IMR-90 (cell line): ENCODE results near the gene NINJ2. TPM values are rescaled to one million over a fixed set of nuclear protein-coding genes. Genes with fewer than 3 reads are reported as not detected.

Experiments used
- ATAC-seq: fragments of 200-7000 bp; cut with Tn5 transposase; 2 replicates; pipeline ENCODE4 v1.9.1; 2020; ENCODE audit warnings: low read depth, mild to moderate bottlenecking, moderate library complexity
- BruUV-seq: library from RNA; stranded (reverse); fragments of 400-500 nt; replicated peaks from 2 replicates; lab custom pipeline; 2021; lab: Mats Ljungman, UMichigan
- CTCF ChIA-PET: fragments of 300-600 bp; formaldehyde crosslinking; extraction: SDS; loops from one replicate; lab custom pipeline; 2021; ENCODE audit warnings: antibody characterized with exemption; lab: Yijun Ruan, JAX
- POLR2A ChIA-PET: fragments of 300-600 bp; sonication (Branson Sonifier 250); formaldehyde crosslinking; loops from one replicate; lab custom pipeline; 2022; ENCODE audit warnings: antibody characterized with exemption; ENCODE audit not compliant: unreplicated experiment; lab: Charles Lee
- DNase-seq: peaks from one replicate; pipeline ENCODE4 v3.0.0; 2013
- H2AFZ ChIP-seq: replicated peaks from 2 replicates; pipeline ENCODE3; 2013; ENCODE audit warnings: low read length, mild to moderate bottlenecking; ENCODE audit not compliant: poor library complexity
- H2AK5ac ChIP-seq: 2 replicates; pipeline ENCODE4 v1.6.1; 2013; ENCODE audit warnings: low read depth, low read length, inconsistent platforms
- H2AK9ac ChIP-seq: replicated peaks from 2 replicates; pipeline ENCODE3; 2013; ENCODE audit warnings: mild to moderate bottlenecking, low read depth, low read length, moderate library complexity; ENCODE audit not compliant: poor library complexity
- H2BK120ac ChIP-seq: 2 replicates; pipeline ENCODE4 v1.6.1; 2013; ENCODE audit warnings: low read depth, low read length, inconsistent platforms
- H2BK15ac ChIP-seq: 3 replicates; pipeline ENCODE4 v1.6.1; 2013; ENCODE audit warnings: low read depth, low read length, inconsistent platforms
- H2BK20ac ChIP-seq: 2 replicates; pipeline ENCODE4 v1.6.1; 2013; ENCODE audit warnings: low read depth, mild to moderate bottlenecking, inconsistent platforms, low read length, moderate library complexity
- H2BK5ac ChIP-seq: 2 replicates; pipeline ENCODE4 v1.6.1; 2013; ENCODE audit warnings: mild to moderate bottlenecking, low read depth, low read length, inconsistent platforms; ENCODE audit not compliant: poor library complexity, severe bottlenecking
- H3K14ac ChIP-seq: replicated peaks from 2 replicates; pipeline ENCODE4 v1.6.1; 2013; ENCODE audit warnings: low read depth, low read length, inconsistent platforms
- H3K18ac ChIP-seq: 2 replicates; pipeline ENCODE4 v1.6.1; 2013; ENCODE audit warnings: low read depth, low read length, control low read depth
- H3K23ac ChIP-seq: 2 replicates; pipeline ENCODE4 v1.6.1; 2013; ENCODE audit warnings: low read depth, low read length, inconsistent platforms
- H3K27ac ChIP-seq: 2 replicates; pipeline ENCODE4 v1.5.1; 2013; ENCODE audit warnings: mild to moderate bottlenecking, control low read depth, low read length; ENCODE audit not compliant: insufficient read depth
- H3K27me3 ChIP-seq: 2 replicates; pipeline ENCODE4 v1.6.1; 2013; ENCODE audit warnings: low read length; ENCODE audit not compliant: control insufficient read depth, insufficient read depth
- H3K36me3 ChIP-seq: 2 replicates; pipeline ENCODE4 v1.6.1; 2013; ENCODE audit warnings: low read length, mixed read lengths; ENCODE audit not compliant: control insufficient read depth, insufficient read depth
- H3K4ac ChIP-seq: 2 replicates; pipeline ENCODE4 v1.6.1; 2013; ENCODE audit warnings: low read depth, low read length, inconsistent platforms
- H3K4me1 ChIP-seq: 2 replicates; pipeline ENCODE4 v1.6.1; 2013; ENCODE audit warnings: low read length, mixed read lengths; ENCODE audit not compliant: control insufficient read depth, insufficient read depth
- H3K4me2 ChIP-seq: 2 replicates; pipeline ENCODE4 v1.6.1; 2013; ENCODE audit warnings: low read depth, mild to moderate bottlenecking, control low read depth, low read length, moderate library complexity
- H3K4me3 ChIP-seq: 2 replicates; pipeline ENCODE4 v1.5.1; 2013; ENCODE audit warnings: low read depth, mild to moderate bottlenecking, control low read depth, low read length, moderate library complexity; ENCODE audit not compliant: insufficient read depth
- H3K56ac ChIP-seq: 2 replicates; pipeline ENCODE4 v1.6.1; 2013; ENCODE audit warnings: low read length, inconsistent platforms; ENCODE audit not compliant: insufficient read depth; ENCODE audit errors: extremely low read depth
- H3K79me1 ChIP-seq, 2 experiments: 2 replicates each; pipeline ENCODE4 v1.6.1; 2013; ENCODE audit warnings: low read length in 2 of 2, inconsistent platforms in 1 of 2, low read depth in 1 of 2
- H3K9ac ChIP-seq: 2 replicates; pipeline ENCODE4 v1.6.1; 2013; ENCODE audit warnings: low read depth, low read length, control low read depth
- H3K9me1 ChIP-seq: 2 replicates; pipeline ENCODE4 v1.6.1; 2013; ENCODE audit warnings: low read length, inconsistent platforms; ENCODE audit not compliant: insufficient read depth
- H3K9me3 ChIP-seq: 2 replicates; pipeline ENCODE4 v1.6.1; 2013; ENCODE audit warnings: low read length; ENCODE audit not compliant: control insufficient read depth, insufficient read depth
- H4K20me1 ChIP-seq: 2 replicates; pipeline ENCODE4 v1.6.1; 2013; ENCODE audit warnings: low read length, inconsistent platforms; ENCODE audit not compliant: insufficient read depth
- H4K5ac ChIP-seq: 2 replicates; pipeline ENCODE4 v1.6.1; 2013; ENCODE audit warnings: mild to moderate bottlenecking, low read depth, low read length, control low read depth
- H4K8ac ChIP-seq, 2 experiments: 2 replicates each; pipeline ENCODE4 v1.6.1; 2013; ENCODE audit warnings: low read depth in 2 of 2, low read length in 2 of 2, control low read depth in 1 of 2, inconsistent platforms in 1 of 2
- H4K91ac ChIP-seq: 2 replicates; pipeline ENCODE4 v1.6.1; 2013; ENCODE audit warnings: low read depth, low read length, inconsistent platforms; ENCODE audit not compliant: insufficient read depth
- POLR2A ChIP-seq: IDR thresholded peaks from 2 replicates; pipeline ENCODE4 v1.6.1; 2012; ENCODE audit warnings: mild to moderate bottlenecking, low read depth, low read length
- RAD21 ChIP-seq: IDR thresholded peaks from 2 replicates; pipeline ENCODE4 v1.6.1; 2012; ENCODE audit warnings: low read length, improper control_type of control experiment
- RCOR1 ChIP-seq: IDR thresholded peaks from 2 replicates; pipeline ENCODE4 v1.6.1; 2012; ENCODE audit warnings: mild to moderate bottlenecking, low read length, improper control_type of control experiment; ENCODE audit not compliant: insufficient replicate concordance
- WGBS, 2 experiments: methylation state at CpG; one replicate each; pipeline versions ENCODE4 v1.1.5 to v1.1.7; 2013; ENCODE audit warnings: missing lambda C conversion rate in 2 of 2; ENCODE audit not compliant: insufficient read length in 1 of 2; ENCODE audit errors: extremely low coverage in 2 of 2; 5-methylcytosine and 5-hydroxymethylcytosine counted together
- dilution Hi-C: fragments of 300-500 bp; cut with HindIII; formaldehyde crosslinking; loops from one replicate; pipeline ENCODE4 v1.14.3; 2018; ENCODE audit warnings: low sequenced_read_pairs; ENCODE audit not compliant: unreplicated experiment
- in situ Hi-C: fragments of 300-500 bp; cut with MboI; formaldehyde crosslinking; loops from 3 replicates; pipeline ENCODE4 v1.14.3; 2019; ENCODE audit warnings: low sequenced_read_pairs, inconsistent platforms, mixed read lengths
- intact Hi-C: fragments of 100-400 bp; cut with micrococcal nuclease; formaldehyde crosslinking; loops from 2 replicates; pipeline ENCODE4 v1.10.0; 2022
- polyA plus RNA-seq, 3 experiments: library from polyadenylated mRNA; depleted of rRNA; stranded (reverse); fragments of >200 nt; gene quantifications; 2 replicates each; pipeline ENCODE4 v1.2.3, GENCODE V29; 2012; ENCODE audit warnings: low replicate concordance in 1 of 3
- total RNA-seq: library from RNA; depleted of rRNA; stranded (reverse); fragments of >200 nt; gene quantifications from 2 replicates; pipeline ENCODE4 v1.2.3, GENCODE V29; 2012

NINJ2 gene
- total and polyA plus RNA-seq, 2 of the 4 experiments (the other 2 are of a cell fraction), result not detected

GRCh38 chr12:588646-589045 is 74.6 kb downstream of the NINJ2 start:
- intact Hi-C loops, result no loop called here
- no CpG with 5 or more reads among the region's 4 CpGs for WGBS, 2 experiments
- no peak overlapping the region for H2BK5ac ChIP-seq
- no peaks in the 10 kb centered on the region for H3K79me1 ChIP-seq
- no peak overlapping the region for H4K5ac ChIP-seq
- peaks cover 5% of the 10 kb centered on the region; the same call in 1 of the 2 replicates for H3K9me3 ChIP-seq
- no peak overlapping the region for H2AFZ ChIP-seq
- H3K4me1 ChIP-seq, result no peaks in the 10 kb centered on the region
- H3K4ac ChIP-seq, result no peak overlapping the region
- POLR2A ChIA-PET, result no interaction called here
- BruUV-seq, result no TSS peak
- H3K9ac ChIP-seq, result no peak overlapping the region
- peaks cover 46% of the 10 kb centered on the region for H3K27me3 ChIP-seq
- no peak overlapping the region for H2BK20ac ChIP-seq
- H4K91ac ChIP-seq, result no peak overlapping the region
- H2BK15ac ChIP-seq, result no peak overlapping the region
- no peak for ATAC-seq
- TF ChIP-seq POLR2A (no peak), RCOR1 (no peak), RAD21 (no peak)
- in situ Hi-C loops, result no loop called here
- no peak overlapping the region for H3K4me2 ChIP-seq
- H4K8ac ChIP-seq, result no peak overlapping the region
- no peak overlapping the region for H2AK5ac ChIP-seq
- H2BK120ac ChIP-seq, result no peak overlapping the region
- no peak overlapping the region for H3K27ac ChIP-seq
- H3K9me1 ChIP-seq, result no peaks in the 10 kb centered on the region
- H3K18ac ChIP-seq, result no peak overlapping the region
- no peak for DNase-seq
- no peaks in the 10 kb centered on the region for H3K36me3 ChIP-seq
- dilution Hi-C loops, result no loop called here
- no peaks in the 10 kb centered on the region for H4K20me1 ChIP-seq
- no peak overlapping the region for H3K23ac ChIP-seq
- H3K14ac ChIP-seq, result no peak overlapping the region
- no peak overlapping the region for H3K56ac ChIP-seq
- no peak overlapping the region for H2AK9ac ChIP-seq
- CTCF ChIA-PET, result no interaction called here
- H3K4me3 ChIP-seq, result no peak overlapping the region
